Endothelial cell of umbilical vein (primary cell): ENCODE results near the gene VDAC2. TPM values are rescaled to one million over a fixed set of nuclear protein-coding genes. Genes with fewer than 3 reads are reported as not detected.

Source experiments
- BruUV-seq: library from RNA; stranded (reverse); fragments of 400-500 nt; replicated peaks from 2 replicates; lab custom pipeline; 2021; lab: Mats Ljungman, UMichigan
- CTCF ChIA-PET: fragments of 300-600, 350-600 bp; sonication (Branson Sonifier 250); formaldehyde crosslinking; loops from one replicate; lab custom pipeline; 2021; ENCODE audit warnings: antibody characterized with exemption, inconsistent platforms; lab: Charles Lee
- POLR2A ChIA-PET: fragments of 300-600, 350-600 bp; sonication (Branson Sonifier 250); formaldehyde crosslinking; loops from one replicate; lab custom pipeline; 2021; ENCODE audit warnings: antibody characterized with exemption, inconsistent platforms; lab: Charles Lee
- DNase-seq: peaks from one replicate; pipeline ENCODE4 v3.0.0-alpha.2; 2011; ENCODE audit warnings: low read depth, low spot score
- FAIRE-seq: peaks from 2 replicates; lab custom pipeline; 2011; peaks lifted over from hg19 to GRCh38; lab: Jason Lieb, UNC
- H2AFZ ChIP-seq: 2 replicates; pipeline ENCODE4 v1.6.0; 2012; ENCODE audit warnings: low read depth, low read length, control low read depth, inconsistent platforms
- H3K27ac ChIP-seq: 2 replicates; pipeline ENCODE4 v1.5.1; 2011; ENCODE audit warnings: low read depth, mild to moderate bottlenecking, control low read depth, low read length, moderate library complexity; ENCODE audit not compliant: insufficient read depth
- H3K27me3 ChIP-seq, 2 experiments: 2 replicates each; pipeline versions ENCODE4 v1.6.0 to v1.6.1; 2011; ENCODE audit warnings: low read length in 2 of 2, mixed read lengths in 1 of 2; ENCODE audit not compliant: control insufficient read depth in 2 of 2, insufficient read depth in 2 of 2
- H3K36me3 ChIP-seq, 2 experiments: 2 replicates in 1 of 2; 3 replicates in 1 of 2; pipeline ENCODE4 v1.5.1; 2011; ENCODE audit warnings: low read length in 2 of 2, mild to moderate bottlenecking in 1 of 2, moderate library complexity in 1 of 2; ENCODE audit not compliant: control insufficient read depth in 2 of 2, insufficient read depth in 2 of 2; ENCODE audit errors: extremely low read depth in 1 of 2
- H3K4me1 ChIP-seq: 3 replicates; pipeline ENCODE4 v1.5.1; 2011; ENCODE audit warnings: mild to moderate bottlenecking, low read length; ENCODE audit not compliant: control insufficient read depth, insufficient read depth; ENCODE audit errors: extremely low read depth
- H3K4me2 ChIP-seq: 2 replicates; pipeline ENCODE4 v1.6.1; 2011; ENCODE audit warnings: low read length, control low read depth, mixed read lengths; ENCODE audit not compliant: insufficient read depth
- H3K4me3 ChIP-seq, 3 experiments: fragments of 200-600 bp in 1 of 3; sonication (generic), shearing (Covaris generic) in 1 of 3; replicated peaks in 1 of 3; 2 replicates each; pipeline ENCODE4 v1.5.1; 2011 to 2016; ENCODE audit warnings: control low read depth in 3 of 3, low read length in 3 of 3, mild to moderate bottlenecking in 2 of 3, inconsistent platforms in 1 of 3, low read depth in 1 of 3, moderate library complexity in 1 of 3; ENCODE audit not compliant: insufficient read depth in 1 of 3
- H3K79me2 ChIP-seq: 2 replicates; pipeline ENCODE4 v1.6.0; 2012; ENCODE audit warnings: low read length, inconsistent platforms; ENCODE audit not compliant: control insufficient read depth, insufficient read depth
- H3K9ac ChIP-seq: replicated peaks from 2 replicates; pipeline ENCODE3; 2011; ENCODE audit warnings: low read length, control low read depth; ENCODE audit not compliant: insufficient read depth; ENCODE audit errors: extremely low read depth
- H3K9me1 ChIP-seq: replicated peaks from 3 replicates; pipeline ENCODE4 v1.6.0; 2011; ENCODE audit warnings: mild to moderate bottlenecking, low read length; ENCODE audit not compliant: control insufficient read depth, insufficient read depth; ENCODE audit errors: extremely low read depth
- H3K9me3 ChIP-seq: replicated peaks from 2 replicates; pipeline ENCODE4 v1.5.1; 2012; ENCODE audit warnings: low read length, inconsistent platforms; ENCODE audit not compliant: control insufficient read depth, insufficient read depth
- H4K20me1 ChIP-seq: replicated peaks from 2 replicates; pipeline ENCODE3; 2011; ENCODE audit warnings: mild to moderate bottlenecking, low read length; ENCODE audit not compliant: control insufficient read depth, insufficient read depth; ENCODE audit errors: extremely low read depth
- EZH2 ChIP-seq: IDR thresholded peaks from 2 replicates; pipeline ENCODE4 v1.6.1; 2012; ENCODE audit warnings: borderline replicate concordance, low read depth, mild to moderate bottlenecking, moderate library complexity, low read length, inconsistent platforms; ENCODE audit not compliant: severe bottlenecking
- FOS ChIP-seq: IDR thresholded peaks from 2 replicates; pipeline ENCODE4 v1.6.1; 2011; ENCODE audit warnings: mild to moderate bottlenecking, low read length, moderate library complexity, borderline replicate concordance; ENCODE audit not compliant: insufficient read depth
- GATA2 ChIP-seq: IDR thresholded peaks from 2 replicates; pipeline ENCODE4 v1.7.0; 2011; ENCODE audit warnings: low read depth, mild to moderate bottlenecking, moderate library complexity, mixed read lengths, low read length; ENCODE audit not compliant: insufficient read length, insufficient read depth
- JUN ChIP-seq: IDR thresholded peaks from 2 replicates; pipeline ENCODE4 v1.6.1; 2011; ENCODE audit warnings: borderline replicate concordance, low read depth; ENCODE audit not compliant: insufficient read length, insufficient read depth
- MAX ChIP-seq: IDR thresholded peaks from 2 replicates; pipeline ENCODE4 v1.6.1; 2011; ENCODE audit not compliant: insufficient read depth, insufficient read length
- MYC ChIP-seq: IDR thresholded peaks from one replicate; pipeline ENCODE4 v1.6.1; 2011; ENCODE audit warnings: mild to moderate bottlenecking, low read depth, low read length
- POLR2A ChIP-seq: IDR thresholded peaks from 2 replicates; pipeline ENCODE4 v1.6.1; 2012; ENCODE audit warnings: low read depth, mild to moderate bottlenecking, control low read depth, low read length
- POLR2AphosphoS5 ChIP-seq: IDR thresholded peaks from 2 replicates; pipeline ENCODE4 v1.6.1; 2012; ENCODE audit warnings: low read depth, mild to moderate bottlenecking, control low read depth, low read length, moderate library complexity; ENCODE audit not compliant: insufficient read depth
- dilution Hi-C: fragments of 300-500 bp; cut with MboI; formaldehyde crosslinking; loops from one replicate; pipeline ENCODE4 v1.15.0; 2019; ENCODE audit warnings: low sequenced_read_pairs; ENCODE audit not compliant: extremely low pct_ligation_motif_present
- intact Hi-C: fragments of 100-400 bp; cut with micrococcal nuclease; formaldehyde crosslinking; loops from one replicate; pipeline ENCODE4 v1.10.0; 2022
- polyA plus RNA-seq, 4 experiments: library from polyadenylated mRNA; depleted of rRNA in 3 of 4; stranded (reverse) in 3 of 4; unstranded in 1 of 4; fragments of >200 nt; gene quantifications; 2 replicates each; pipeline versions ENCODE4 v1.2.1 to v1.2.3, GENCODE V29; 2011 to 2012; ENCODE audit warnings: missing spikeins in 1 of 4
- total RNA-seq: library from RNA; stranded (reverse); gene quantifications from 2 replicates; pipeline ENCODE4 v1.2.3, GENCODE V29; 2021
- TF ChIP-seq, protein P1 (sequence below), 2 donors: IDR thresholded peaks; 1 replicate in 1 of 2; 2 replicates in 1 of 2; pipeline ENCODE4 v1.5.1; 2011; ENCODE audit warnings: low read length in 2 of 2, mild to moderate bottlenecking in 2 of 2, moderate library complexity in 2 of 2, control low read depth in 1 of 2, inconsistent platforms in 1 of 2, low read depth in 1 of 2; ENCODE audit not compliant: insufficient read depth in 1 of 2; ENCODE audit errors: extremely low read depth in 1 of 2

Gene VDAC2
- total and polyA plus RNA-seq, 2 donors (not counting 3 experiments of a cell fraction or from before 2014, with no cell fraction given): 89.3 to 222 TPM

DNA sequence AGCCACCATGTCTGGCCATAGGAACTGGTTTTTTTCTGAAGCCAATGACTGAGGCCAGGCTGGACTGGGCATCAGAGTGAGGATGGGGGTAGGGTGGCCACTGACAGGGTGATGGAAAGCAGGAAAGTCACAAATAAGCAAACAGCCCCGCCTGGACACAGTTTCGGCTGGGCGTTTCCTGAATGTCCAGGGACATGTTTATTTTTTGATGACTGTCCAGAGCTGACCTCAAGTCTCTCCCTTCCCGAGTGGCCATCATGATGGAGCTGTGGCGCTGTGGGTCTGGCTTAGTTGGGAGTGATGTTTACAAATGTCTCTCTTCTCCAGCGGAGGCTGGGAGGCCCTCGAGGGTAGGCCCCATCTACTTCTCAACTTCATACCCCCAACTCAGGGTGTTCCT is 62.3 kb downstream of the VDAC2 start:
- Histone ChIP-seq H3K4me2 (no peak overlapping the region), H3K27me3 (no peaks in the 10 kb centered on the region), H3K4me1 (no peaks in the 10 kb centered on the region), H2AFZ (no peak overlapping the region), H3K9ac (no peak overlapping the region), H3K27ac (no peak overlapping the region), H3K79me2 (no peaks in the 10 kb centered on the region), H3K36me3 (no peaks in the 10 kb centered on the region), H4K20me1 (no peaks in the 10 kb centered on the region), H3K9me3 (no peaks in the 10 kb centered on the region), H3K9me1 (no peaks in the 10 kb centered on the region), H3K4me3 (no peak overlapping the region)
- no TSS peak for BruUV-seq
- DNase-seq: no peak
- dilution Hi-C loops (no loop called here), intact Hi-C loops (no loop called here)
- TF ChIP-seq GATA2: no peak
- TF ChIP-seq, protein P1, sequence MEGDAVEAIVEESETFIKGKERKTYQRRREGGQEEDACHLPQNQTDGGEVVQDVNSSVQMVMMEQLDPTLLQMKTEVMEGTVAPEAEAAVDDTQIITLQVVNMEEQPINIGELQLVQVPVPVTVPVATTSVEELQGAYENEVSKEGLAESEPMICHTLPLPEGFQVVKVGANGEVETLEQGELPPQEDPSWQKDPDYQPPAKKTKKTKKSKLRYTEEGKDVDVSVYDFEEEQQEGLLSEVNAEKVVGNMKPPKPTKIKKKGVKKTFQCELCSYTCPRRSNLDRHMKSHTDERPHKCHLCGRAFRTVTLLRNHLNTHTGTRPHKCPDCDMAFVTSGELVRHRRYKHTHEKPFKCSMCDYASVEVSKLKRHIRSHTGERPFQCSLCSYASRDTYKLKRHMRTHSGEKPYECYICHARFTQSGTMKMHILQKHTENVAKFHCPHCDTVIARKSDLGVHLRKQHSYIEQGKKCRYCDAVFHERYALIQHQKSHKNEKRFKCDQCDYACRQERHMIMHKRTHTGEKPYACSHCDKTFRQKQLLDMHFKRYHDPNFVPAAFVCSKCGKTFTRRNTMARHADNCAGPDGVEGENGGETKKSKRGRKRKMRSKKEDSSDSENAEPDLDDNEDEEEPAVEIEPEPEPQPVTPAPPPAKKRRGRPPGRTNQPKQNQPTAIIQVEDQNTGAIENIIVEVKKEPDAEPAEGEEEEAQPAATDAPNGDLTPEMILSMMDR (IDR thresholded peaks at IDR 0.05; ENCODE audit: extremely low read depth in 1 of 2, insufficient read depth in 1 of 2, low read depth in 1 of 2, low read length in 2 of 2): no peak
- TF ChIP-seq POLR2A: no peak
- TF ChIP-seq JUN: no peak
- TF ChIP-seq FOS: no peak
- TF ChIP-seq EZH2: no peak
- no peak for TF ChIP-seq MYC
- TF ChIP-seq MAX: no peak
- TF ChIP-seq POLR2AphosphoS5: no peak
- CTCF ChIA-PET: no interaction called here
- FAIRE-seq: no peak
- POLR2A ChIA-PET: no interaction called here
